ENCODE measurements around the gene PELO.

PELO gene

DNA sequence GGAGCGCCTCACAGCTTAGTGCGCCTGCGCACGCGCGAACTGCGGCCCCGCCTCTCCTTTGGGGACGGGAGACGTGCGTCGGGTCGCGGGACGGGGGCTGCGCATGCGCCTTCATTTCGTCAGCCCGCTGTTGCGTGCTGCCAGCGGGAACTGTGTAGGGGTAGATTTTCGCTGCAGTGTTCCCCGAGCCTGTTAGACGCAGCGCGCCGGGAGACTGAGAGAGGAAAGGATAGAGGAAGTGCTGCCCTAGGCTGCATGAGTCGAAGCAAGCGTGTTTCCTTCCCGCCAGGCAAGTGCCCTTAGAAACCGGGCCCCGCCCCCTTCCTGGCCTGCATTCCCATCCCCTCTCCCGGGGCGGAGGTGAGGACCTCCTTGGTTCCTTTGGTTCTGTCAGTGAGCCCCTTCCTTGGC, 12.3 kb downstream of the PELO start:
- WGBS (ENCODE audit: insufficient coverage), result 0% methylated on average over 31 of the region's 34 CpGs
- CTCF ChIA-PET, result interaction anchor here (1.0 to 1.5 kb wide), 6 partner anchors 11 to 122 kb away, joined by 3 to 5 read pairs (median 3); partner anchors contain the start of genes ITGA1 and PELO

DNA sequence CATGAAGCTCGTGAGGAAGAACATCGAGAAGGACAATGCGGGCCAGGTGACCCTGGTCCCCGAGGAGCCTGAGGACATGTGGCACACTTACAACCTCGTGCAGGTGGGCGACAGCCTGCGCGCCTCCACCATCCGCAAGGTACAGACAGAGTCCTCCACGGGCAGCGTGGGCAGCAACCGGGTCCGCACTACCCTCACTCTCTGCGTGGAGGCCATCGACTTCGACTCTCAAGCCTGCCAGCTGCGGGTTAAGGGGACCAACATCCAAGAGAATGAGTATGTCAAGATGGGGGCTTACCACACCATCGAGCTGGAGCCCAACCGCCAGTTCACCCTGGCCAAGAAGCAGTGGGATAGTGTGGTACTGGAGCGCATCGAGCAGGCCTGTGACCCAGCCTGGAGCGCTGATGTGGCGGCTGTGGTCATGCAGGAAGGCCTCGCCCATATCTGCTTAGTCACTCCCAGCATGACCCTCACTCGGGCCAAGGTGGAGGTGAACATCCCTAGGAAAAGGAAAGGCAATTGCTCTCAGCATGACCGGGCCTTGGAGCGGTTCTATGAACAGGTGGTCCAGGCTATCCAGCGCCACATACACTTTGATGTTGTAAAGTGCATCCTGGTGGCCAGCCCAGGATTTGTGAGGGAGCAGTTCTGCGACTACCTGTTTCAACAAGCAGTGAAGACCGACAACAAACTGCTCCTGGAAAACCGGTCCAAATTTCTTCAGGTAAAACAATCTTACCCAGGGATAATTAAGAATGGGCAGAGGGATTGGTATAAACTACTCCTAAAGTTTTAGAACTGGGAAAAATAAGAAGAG, 12.9 kb downstream of the PELO start:
- 6% methylated on average over 26 of the region's 31 CpGs for WGBS (ENCODE audit: insufficient coverage)
- Histone ChIP-seq H3K36me3 (ENCODE audit: control insufficient read depth in 4 of 4, insufficient read depth in 4 of 4, low read length in 3 of 4) (peaks cover 0 to 9% (median 5%) of the 10 kb centered on the region in 4 experiments), H3K27ac (ENCODE audit: insufficient read depth in 1 of 2, low read depth in 1 of 2, low read length in 2 of 2, poor library complexity in 1 of 2, severe bottlenecking in 2 of 2) (peak overlapping the region; percentile 52 to 86), H3K27me3 (replicated peaks in 2 of 5; ENCODE audit: control insufficient read depth in 4 of 5, insufficient read depth in 5 of 5, low read length in 4 of 5) (no peaks in the 10 kb centered on the region), H3K9me3 (ENCODE audit: control extremely low read depth in 1 of 5, control insufficient read depth in 4 of 5, insufficient read depth in 2 of 5, low read depth in 1 of 5, low read length in 4 of 5) (no peaks in the 10 kb centered on the region), H3K4me3 (ENCODE audit: control insufficient read depth in 1 of 7, extremely low read depth in 1 of 7, insufficient read depth in 4 of 7, low read depth in 2 of 7, low read length in 6 of 7) (peak overlapping the region; percentile 65 to 99 (median 87)), H3K4me1 (ENCODE audit: control extremely low read depth in 1 of 4, control insufficient read depth in 4 of 4, insufficient read depth in 4 of 4, low read length in 3 of 4) (peaks cover 14 to 45% (median 29%) of the 10 kb centered on the region in 4 experiments)
- CTCF ChIA-PET, result interaction anchor here (1.0 to 1.5 kb wide), 4 partner anchors 11 to 118 kb away, joined by 3 to 5 read pairs (median 4); partner anchors contain the start of genes ITGA1 and PELO
- peak in 2 of 3 donors; percentile 81 to 87 for DNase-seq
- POLR2A ChIA-PET, result no interaction called here

More for the DNA sequence above, 12.3 kb downstream of the PELO start:
- peak overlapping the region; percentile 52 to 86 for H3K27ac ChIP-seq (ENCODE audit: insufficient read depth in 1 of 2, low read depth in 1 of 2, low read length in 2 of 2, poor library complexity in 1 of 2, severe bottlenecking in 2 of 2)
- peaks cover 0 to 9% (median 5%) of the 10 kb centered on the region in 4 experiments for H3K36me3 ChIP-seq (ENCODE audit: control insufficient read depth in 4 of 4, insufficient read depth in 4 of 4, low read length in 3 of 4)
- no peaks in the 10 kb centered on the region for H3K9me3 ChIP-seq (ENCODE audit: control extremely low read depth in 1 of 5, control insufficient read depth in 4 of 5, insufficient read depth in 2 of 5, low read depth in 1 of 5, low read length in 4 of 5)
- DNase-seq, result peak; percentile 93 to 96 (median 95)
- peak overlapping the region; percentile 65 to 99 (median 87) for H3K4me3 ChIP-seq (ENCODE audit: control insufficient read depth in 1 of 7, extremely low read depth in 1 of 7, insufficient read depth in 4 of 7, low read depth in 2 of 7, low read length in 6 of 7)
- no peaks in the 10 kb centered on the region for H3K27me3 ChIP-seq (replicated peaks in 2 of 5; ENCODE audit: control insufficient read depth in 4 of 5, insufficient read depth in 5 of 5, low read length in 4 of 5)
- H3K4me1 ChIP-seq (ENCODE audit: control extremely low read depth in 1 of 4, control insufficient read depth in 4 of 4, insufficient read depth in 4 of 4, low read length in 3 of 4), result peaks cover 13 to 45% (median 29%) of the 10 kb centered on the region in 4 experiments
- POLR2A ChIA-PET, result no interaction called here

DNA sequence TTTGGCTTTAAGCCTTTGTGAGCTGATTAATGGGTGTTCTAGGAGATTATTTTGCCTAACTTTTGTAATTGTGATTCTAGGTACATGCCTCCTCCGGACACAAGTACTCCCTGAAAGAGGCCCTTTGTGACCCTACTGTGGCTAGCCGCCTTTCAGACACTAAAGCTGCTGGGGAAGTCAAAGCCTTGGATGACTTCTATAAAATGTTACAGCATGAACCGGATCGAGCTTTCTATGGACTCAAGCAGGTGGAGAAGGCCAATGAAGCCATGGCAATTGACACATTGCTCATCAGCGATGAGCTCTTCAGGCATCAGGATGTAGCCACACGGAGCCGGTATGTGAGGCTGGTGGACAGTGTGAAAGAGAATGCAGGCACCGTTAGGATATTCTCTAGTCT, 13.6 kb downstream of the PELO start:
- CTCF ChIA-PET, result interaction anchor here (1.4 kb wide), 1 partner anchor 118 kb away, joined by 4 read pairs; no protein-coding TSS in a partner anchor
- H3K27ac ChIP-seq (ENCODE audit: insufficient read depth in 1 of 2, low read depth in 1 of 2, low read length in 2 of 2, poor library complexity in 1 of 2, severe bottlenecking in 2 of 2), result peak overlapping the region in 1 of 2 experiments; percentile 86
- POLR2A ChIA-PET, result no interaction called here

DNA sequence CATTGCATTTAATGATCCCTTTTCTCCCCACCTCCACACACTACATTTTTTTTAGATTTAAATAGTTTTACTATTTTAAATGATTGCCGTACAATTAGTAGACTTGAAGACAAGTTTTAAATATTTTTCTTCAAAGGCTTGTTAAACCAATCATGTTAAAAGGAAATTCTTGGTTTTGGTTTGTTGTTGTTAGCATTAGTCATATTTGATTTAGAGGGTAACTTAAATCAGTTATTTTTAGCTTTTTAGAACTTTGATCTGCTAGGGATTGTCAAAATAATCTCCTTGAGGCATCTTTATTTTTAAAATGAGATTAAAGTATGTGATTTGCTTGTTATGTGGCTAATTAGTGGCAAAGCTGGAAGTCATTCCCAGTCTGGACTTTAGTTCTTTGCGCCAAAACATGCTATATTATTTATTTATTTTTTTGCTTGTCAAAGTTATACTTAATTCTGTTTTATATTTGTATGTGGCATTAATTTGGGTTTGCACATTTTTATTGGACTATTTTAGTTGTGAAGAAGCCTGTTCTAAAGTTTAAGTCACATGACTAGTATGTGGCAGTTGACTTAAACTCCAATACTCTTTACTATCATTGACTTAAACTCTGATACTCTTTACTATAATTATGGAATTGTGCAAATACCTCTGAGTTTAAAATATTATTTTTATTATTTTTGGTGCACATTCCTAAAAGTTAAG, 14.7 kb downstream of the PELO start:
- Histone ChIP-seq H3K9me3 (ENCODE audit: control extremely low read depth in 1 of 5, control insufficient read depth in 4 of 5, insufficient read depth in 2 of 5, low read depth in 1 of 5, low read length in 4 of 5) (no peaks in the 10 kb centered on the region), H3K36me3 (ENCODE audit: control insufficient read depth in 4 of 4, insufficient read depth in 4 of 4, low read length in 3 of 4) (peaks cover 0 to 9% (median 5%) of the 10 kb centered on the region in 4 experiments), H3K4me1 (ENCODE audit: control extremely low read depth in 1 of 4, control insufficient read depth in 4 of 4, insufficient read depth in 4 of 4, low read length in 3 of 4) (peaks cover 14 to 45% (median 29%) of the 10 kb centered on the region in 4 experiments), H3K4me3 (ENCODE audit: control insufficient read depth in 1 of 7, extremely low read depth in 1 of 7, insufficient read depth in 4 of 7, low read depth in 2 of 7, low read length in 6 of 7) (peak overlapping the region in 2 of 7 experiments; percentile 31 to 81), H3K27me3 (replicated peaks in 2 of 5; ENCODE audit: control insufficient read depth in 4 of 5, insufficient read depth in 5 of 5, low read length in 4 of 5) (no peaks in the 10 kb centered on the region), H3K27ac (ENCODE audit: insufficient read depth in 1 of 2, low read depth in 1 of 2, low read length in 2 of 2, poor library complexity in 1 of 2, severe bottlenecking in 2 of 2) (no peak overlapping the region)
- no peak for DNase-seq
- WGBS (ENCODE audit: insufficient coverage), result no CpG with 5 or more reads among the region's 2 CpGs
- CTCF ChIA-PET, result no interaction called here
- POLR2A ChIA-PET, result no interaction called here

More for the DNA sequence above, 13.6 kb downstream of the PELO start:
- H3K36me3 ChIP-seq (ENCODE audit: control insufficient read depth in 4 of 4, insufficient read depth in 4 of 4, low read length in 3 of 4), result peaks cover 0 to 9% (median 5%) of the 10 kb centered on the region in 4 experiments
- DNase-seq, result no peak
- no peaks in the 10 kb centered on the region for H3K9me3 ChIP-seq (ENCODE audit: control extremely low read depth in 1 of 5, control insufficient read depth in 4 of 5, insufficient read depth in 2 of 5, low read depth in 1 of 5, low read length in 4 of 5)
- H3K4me1 ChIP-seq (ENCODE audit: control extremely low read depth in 1 of 4, control insufficient read depth in 4 of 4, insufficient read depth in 4 of 4, low read length in 3 of 4), result peaks cover 14 to 45% (median 29%) of the 10 kb centered on the region in 4 experiments
- peak overlapping the region in 5 of 7 experiments; percentile 34 to 97 (median 87) for H3K4me3 ChIP-seq (ENCODE audit: control insufficient read depth in 1 of 7, extremely low read depth in 1 of 7, insufficient read depth in 4 of 7, low read depth in 2 of 7, low read length in 6 of 7)
- WGBS (ENCODE audit: insufficient coverage), result 82% methylated on average over 8 of the region's 8 CpGs
- no peaks in the 10 kb centered on the region for H3K27me3 ChIP-seq (replicated peaks in 2 of 5; ENCODE audit: control insufficient read depth in 4 of 5, insufficient read depth in 5 of 5, low read length in 4 of 5)

DNA sequence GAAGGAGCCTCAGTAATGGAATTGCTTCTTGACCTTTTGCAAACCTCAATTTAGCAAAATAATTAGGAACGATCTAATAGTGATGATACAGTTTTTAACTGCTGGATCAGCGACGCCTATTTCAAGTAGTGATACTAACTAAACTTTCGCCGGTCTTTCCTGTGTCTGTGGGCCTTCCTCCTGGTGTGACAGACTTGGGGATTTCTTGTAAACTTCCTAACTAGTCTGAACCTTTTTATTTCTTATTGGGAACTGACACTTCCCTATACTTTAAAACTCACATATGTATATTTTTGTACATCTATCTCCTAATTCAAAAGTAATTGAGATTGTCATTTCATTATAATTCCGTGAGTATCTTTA, 15.2 kb downstream of the PELO start:
- ChIA-PET CTCF (interaction anchor here (0.9 kb wide), 1 partner anchor 10 kb away, joined by 4 read pairs; no protein-coding TSS in a partner anchor), POLR2A (no interaction called here)
- Histone ChIP-seq H3K4me1 (ENCODE audit: control extremely low read depth in 1 of 4, control insufficient read depth in 4 of 4, insufficient read depth in 4 of 4, low read length in 3 of 4) (peaks cover 14 to 45% (median 29%) of the 10 kb centered on the region in 4 experiments), H3K27me3 (replicated peaks in 2 of 5; ENCODE audit: control insufficient read depth in 4 of 5, insufficient read depth in 5 of 5, low read length in 4 of 5) (no peaks in the 10 kb centered on the region), H3K9me3 (ENCODE audit: control extremely low read depth in 1 of 5, control insufficient read depth in 4 of 5, insufficient read depth in 2 of 5, low read depth in 1 of 5, low read length in 4 of 5) (no peaks in the 10 kb centered on the region), H3K27ac (ENCODE audit: insufficient read depth in 1 of 2, low read depth in 1 of 2, low read length in 2 of 2, poor library complexity in 1 of 2, severe bottlenecking in 2 of 2) (peak overlapping the region in 1 of 2 experiments; percentile 17), H3K36me3 (ENCODE audit: control insufficient read depth in 4 of 4, insufficient read depth in 4 of 4, low read length in 3 of 4) (peaks cover 0 to 9% (median 5%) of the 10 kb centered on the region in 4 experiments), H3K4me3 (ENCODE audit: control insufficient read depth in 1 of 7, extremely low read depth in 1 of 7, insufficient read depth in 4 of 7, low read depth in 2 of 7, low read length in 6 of 7) (peak overlapping the region in 1 of 7 experiments; percentile 81)
- no peak for DNase-seq
- 100% methylated on average over 3 of the region's 6 CpGs for WGBS (ENCODE audit: insufficient coverage)

DNA sequence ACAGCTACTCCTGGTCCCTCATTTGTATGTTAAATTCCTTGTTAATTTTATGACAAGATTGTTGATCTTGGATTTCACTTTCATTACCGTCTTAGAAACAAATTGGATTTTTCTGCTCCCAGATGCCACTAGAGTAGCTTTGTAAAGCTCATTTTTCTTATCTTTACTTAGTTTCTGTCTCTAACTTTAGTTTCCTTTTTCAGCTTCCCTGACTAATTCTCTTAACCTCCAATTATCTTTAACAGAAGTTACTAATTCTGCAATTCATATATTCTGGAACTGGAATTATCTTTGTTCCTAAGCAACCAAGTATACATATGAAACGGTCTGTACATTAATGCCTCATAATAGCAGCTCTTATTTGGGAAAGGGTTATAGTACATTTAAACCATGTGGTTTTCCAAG, 16.7 kb downstream of the PELO start:
- WGBS (ENCODE audit: insufficient coverage), result no CpG with 5 or more reads among the region's 2 CpGs
- peaks cover 0 to 9% (median 5%) of the 10 kb centered on the region in 4 experiments for H3K36me3 ChIP-seq (ENCODE audit: control insufficient read depth in 4 of 4, insufficient read depth in 4 of 4, low read length in 3 of 4)
- peaks cover 14 to 34% (median 22%) of the 10 kb centered on the region in 4 experiments for H3K4me1 ChIP-seq (ENCODE audit: control extremely low read depth in 1 of 4, control insufficient read depth in 4 of 4, insufficient read depth in 4 of 4, low read length in 3 of 4)
- peak in 2 of 3 donors; percentile 22 to 35 for DNase-seq
- H3K9me3 ChIP-seq (ENCODE audit: control extremely low read depth in 1 of 5, control insufficient read depth in 4 of 5, insufficient read depth in 2 of 5, low read depth in 1 of 5, low read length in 4 of 5), result no peaks in the 10 kb centered on the region
- peak overlapping the region in 1 of 2 experiments; percentile 37 for H3K27ac ChIP-seq (ENCODE audit: insufficient read depth in 1 of 2, low read depth in 1 of 2, low read length in 2 of 2, poor library complexity in 1 of 2, severe bottlenecking in 2 of 2)
- ChIA-PET POLR2A (no interaction called here), CTCF (interaction anchor here (1.0 kb wide), 1 partner anchor 45 kb away, joined by 3 read pairs; no protein-coding TSS in a partner anchor)
- no peak overlapping the region for H3K4me3 ChIP-seq (ENCODE audit: control insufficient read depth in 1 of 7, extremely low read depth in 1 of 7, insufficient read depth in 4 of 7, low read depth in 2 of 7, low read length in 6 of 7)
- H3K27me3 ChIP-seq (replicated peaks in 2 of 5; ENCODE audit: control insufficient read depth in 4 of 5, insufficient read depth in 5 of 5, low read length in 4 of 5), result no peaks in the 10 kb centered on the region

All from common myeloid progenitor, CD34-positive (primary cell).